SK-N-SH (cell line): Measurements from ENCODE around the gene RPL21.

Experiments used
- EP300 ChIP-seq, 2 experiments: IDR thresholded peaks; 2 replicates each; pipeline versions ENCODE4 v1.4.0 to v1.6.1; 2012; ENCODE audit warnings: borderline replicate concordance in 1 of 2, low read depth in 1 of 2, low read length in 1 of 2
- TF ChIP-seq, protein P1 (sequence below): fragments of 200-600 bp; sonication (generic); IDR thresholded peaks from 2 replicates; pipeline ENCODE4 v1.6.1; 2017; ENCODE audit warnings: antibody characterized with exemption, mild to moderate bottlenecking, moderate library complexity

- TF ChIP-seq, protein P1, sequence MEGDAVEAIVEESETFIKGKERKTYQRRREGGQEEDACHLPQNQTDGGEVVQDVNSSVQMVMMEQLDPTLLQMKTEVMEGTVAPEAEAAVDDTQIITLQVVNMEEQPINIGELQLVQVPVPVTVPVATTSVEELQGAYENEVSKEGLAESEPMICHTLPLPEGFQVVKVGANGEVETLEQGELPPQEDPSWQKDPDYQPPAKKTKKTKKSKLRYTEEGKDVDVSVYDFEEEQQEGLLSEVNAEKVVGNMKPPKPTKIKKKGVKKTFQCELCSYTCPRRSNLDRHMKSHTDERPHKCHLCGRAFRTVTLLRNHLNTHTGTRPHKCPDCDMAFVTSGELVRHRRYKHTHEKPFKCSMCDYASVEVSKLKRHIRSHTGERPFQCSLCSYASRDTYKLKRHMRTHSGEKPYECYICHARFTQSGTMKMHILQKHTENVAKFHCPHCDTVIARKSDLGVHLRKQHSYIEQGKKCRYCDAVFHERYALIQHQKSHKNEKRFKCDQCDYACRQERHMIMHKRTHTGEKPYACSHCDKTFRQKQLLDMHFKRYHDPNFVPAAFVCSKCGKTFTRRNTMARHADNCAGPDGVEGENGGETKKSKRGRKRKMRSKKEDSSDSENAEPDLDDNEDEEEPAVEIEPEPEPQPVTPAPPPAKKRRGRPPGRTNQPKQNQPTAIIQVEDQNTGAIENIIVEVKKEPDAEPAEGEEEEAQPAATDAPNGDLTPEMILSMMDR, result no peak
- TF ChIP-seq EP300 (IDR thresholded peaks at IDR 0.05; ENCODE audit: borderline replicate concordance in 1 of 2, low read depth in 1 of 2, low read length in 1 of 2), result no peak
These were observed 8.5 kb downstream of the RPL21 start for GRCh38 chr13:27259831-27260230.
